Glutamatergic neuron (in vitro differentiated cells): ENCODE data around the gene JDP2. TPM values are rescaled to one million over a fixed set of nuclear protein-coding genes. Genes with fewer than 3 reads are reported as not detected.

Source experiments
- DNase-seq: peaks from one replicate; pipeline ENCODE4 v3.0.0; 2022
- H3K27ac Mint-ChIP-seq: one replicate; pipeline ENCODE4 v1.8.0; 2020; ENCODE audit warnings: mild to moderate bottlenecking, mixed read lengths, inconsistent platforms; ENCODE audit not compliant: unreplicated experiment
- H3K27me3 Mint-ChIP-seq: one replicate; pipeline ENCODE4 v1.8.0; 2020; ENCODE audit warnings: mild to moderate bottlenecking, moderate library complexity, mixed read lengths, inconsistent platforms; ENCODE audit not compliant: unreplicated experiment
- H3K36me3 Mint-ChIP-seq: one replicate; pipeline ENCODE4 v1.8.0; 2020; ENCODE audit warnings: mild to moderate bottlenecking, mixed read lengths, inconsistent platforms; ENCODE audit not compliant: unreplicated experiment
- H3K4me1 Mint-ChIP-seq: one replicate; pipeline ENCODE4 v1.8.0; 2020; ENCODE audit warnings: mild to moderate bottlenecking, low read depth, mixed read lengths, inconsistent platforms; ENCODE audit not compliant: unreplicated experiment
- H3K4me3 Mint-ChIP-seq: one replicate; pipeline ENCODE4 v1.8.0; 2020; ENCODE audit warnings: mild to moderate bottlenecking, mixed read lengths, inconsistent platforms; ENCODE audit not compliant: unreplicated experiment
- H3K9me3 Mint-ChIP-seq: one replicate; pipeline ENCODE4 v1.8.0; 2020; ENCODE audit warnings: mild to moderate bottlenecking, moderate library complexity, mixed read lengths, inconsistent platforms; ENCODE audit not compliant: unreplicated experiment
- CTCF ChIP-seq: fragments of 200-600 bp; sonication (generic); IDR thresholded peaks from one replicate; pipeline ENCODE4 v1.5.0; 2021; ENCODE audit not compliant: partially characterized antibody, unreplicated experiment
- total RNA-seq: library from RNA; stranded (reverse); fragmentation: NEBNext Ultra II Directional; extraction: Animal tissue kit (Norgen Biotek cat#: 25700); gene quantifications from one replicate; pipeline ENCODE4 v1.2.1, GENCODE V29; 2021; ENCODE audit not compliant: unreplicated experiment

JDP2 gene
- total RNA-seq, 1 donor from 2014 or later: 5.7 TPM

- no peak for TF ChIP-seq CTCF
- H3K4me3 Mint-ChIP-seq: no peak overlapping the region
- no peaks in the 10 kb centered on the region for H3K36me3 Mint-ChIP-seq
- peaks cover 2% of the 10 kb centered on the region for H3K9me3 Mint-ChIP-seq
- H3K27me3 Mint-ChIP-seq: peaks cover 8% of the 10 kb centered on the region
- peaks cover 2% of the 10 kb centered on the region for H3K4me1 Mint-ChIP-seq
- DNase-seq: no peak
- H3K27ac Mint-ChIP-seq: no peak overlapping the region
These were observed 3.3 kb upstream of the JDP2 start for GRCh38 chr14:75424496-75424895.

DNA sequence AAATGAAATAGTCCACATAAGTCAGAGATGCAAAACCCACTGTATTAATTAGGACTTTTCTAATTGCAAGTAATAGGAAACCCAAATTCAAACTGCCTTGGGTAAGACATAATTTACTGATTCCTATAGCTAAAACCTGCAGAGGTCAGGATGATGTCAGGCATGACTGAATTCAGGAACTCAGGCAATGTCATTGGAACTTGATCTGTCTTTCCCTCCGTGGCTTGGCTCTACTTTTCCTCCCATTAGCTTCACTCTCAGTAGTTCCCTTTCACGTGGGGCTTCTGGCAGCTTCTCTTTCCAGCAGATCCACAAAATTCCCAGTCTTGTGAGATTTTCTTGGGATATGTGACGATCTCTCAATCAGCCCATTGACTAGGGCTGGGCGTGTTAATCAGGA, 2.4 kb upstream of the JDP2 start:
- no peak for TF ChIP-seq CTCF
- Mint-ChIP-seq H3K27me3 (peaks cover 12% of the 10 kb centered on the region), H3K36me3 (no peaks in the 10 kb centered on the region), H3K9me3 (peaks cover 2% of the 10 kb centered on the region), H3K27ac (no peak overlapping the region), H3K4me1 (peaks cover 2% of the 10 kb centered on the region), H3K4me3 (no peak overlapping the region)
- DNase-seq: no peak

- Mint-ChIP-seq H3K27ac (no peak overlapping the region), H3K4me3 (peak overlapping the region; percentile 49), H3K9me3 (peaks cover 2% of the 10 kb centered on the region), H3K36me3 (no peaks in the 10 kb centered on the region), H3K4me1 (peaks cover 2% of the 10 kb centered on the region), H3K27me3 (peaks cover 12% of the 10 kb centered on the region)
- no peak for TF ChIP-seq CTCF
- no peak for DNase-seq
These were observed 1.3 kb upstream of the JDP2 start for GRCh38 chr14:75426332-75427125.

- TF ChIP-seq CTCF: no peak
- peak overlapping the region; percentile 65 for H3K4me3 Mint-ChIP-seq
- peaks cover 2% of the 10 kb centered on the region for H3K4me1 Mint-ChIP-seq
- H3K36me3 Mint-ChIP-seq: no peaks in the 10 kb centered on the region
- H3K9me3 Mint-ChIP-seq: peaks cover 2% of the 10 kb centered on the region
- H3K27ac Mint-ChIP-seq: no peak overlapping the region
- DNase-seq: no peak
- H3K27me3 Mint-ChIP-seq: peaks cover 12% of the 10 kb centered on the region
These were observed 718 bp upstream of the JDP2 start for GRCh38 chr14:75427126-75427481.
